ENCODE results near the gene TTLL8. TPM values are rescaled to one million over a fixed set of nuclear protein-coding genes. Genes with fewer than 3 reads are reported as not detected.

The TTLL8 gene
- total RNA-seq, 4 donors from 2014 or later, result not detected

DNA sequence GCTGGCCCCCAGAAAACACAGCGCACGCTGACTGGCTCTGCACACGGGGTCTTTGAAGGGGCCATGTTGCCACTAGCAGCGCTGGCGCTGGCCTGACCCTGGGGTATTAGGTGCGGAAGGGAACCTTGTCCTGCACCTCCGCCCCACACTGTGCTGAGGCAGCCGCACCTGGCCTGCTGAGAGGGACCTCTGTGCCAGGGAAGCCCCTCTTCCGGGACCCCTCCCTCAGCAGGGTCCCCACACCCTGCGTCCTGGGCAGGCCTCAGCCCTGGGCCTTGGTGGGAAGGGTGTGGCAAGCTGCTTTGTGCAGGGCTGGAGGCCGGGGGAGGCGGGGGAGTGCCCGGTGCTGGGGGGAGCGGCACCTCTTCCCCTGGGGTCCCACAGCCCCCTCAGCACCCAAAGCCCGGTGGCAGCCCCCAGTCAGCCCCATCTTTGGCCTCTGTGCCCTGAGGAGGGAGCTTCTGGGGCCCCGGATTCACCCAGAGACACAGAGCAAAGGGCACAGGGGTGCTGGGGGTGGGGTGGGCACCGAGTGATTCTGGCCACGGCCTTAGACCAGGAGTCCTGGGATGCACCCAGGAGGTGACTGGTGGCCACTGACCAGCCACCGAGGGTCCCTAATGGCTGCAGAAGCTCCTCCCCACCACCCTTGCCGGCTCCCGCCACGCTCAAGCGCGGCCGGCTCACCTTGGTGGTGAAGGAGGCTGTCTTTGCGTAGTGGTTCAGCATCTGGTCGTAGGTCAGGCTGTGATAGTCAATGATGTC lies 11.4 kb downstream of the TTLL8 start:
- Histone ChIP-seq H3K4me3 (no peak overlapping the region), H3K27ac (replicated peaks in 1 of 4) (no peak overlapping the region), H3K9me3 (no peaks in the 10 kb centered on the region), H3K4me1 (no peaks in the 10 kb centered on the region), H3K36me3 (no peaks in the 10 kb centered on the region), H3K27me3 (peaks cover 0 to 77% (median 5%) of the 10 kb centered on the region in 4 donors)
- DNase-seq (ENCODE audit: extremely low spot score), result no peak
- intact Hi-C loops (cut with DNase I), result no loop called here
- 92% methylated on average over 11 of the region's 27 CpGs for WGBS
- TF ChIP-seq EP300 (IDR thresholded peaks at IDR 0.05) (no peak), POLR2A (IDR thresholded peaks at IDR 0.05; ENCODE audit: low read depth) (no peak), POLR2AphosphoS5 (IDR thresholded peaks at IDR 0.05) (no peak)
- TF ChIP-seq, protein P1, sequence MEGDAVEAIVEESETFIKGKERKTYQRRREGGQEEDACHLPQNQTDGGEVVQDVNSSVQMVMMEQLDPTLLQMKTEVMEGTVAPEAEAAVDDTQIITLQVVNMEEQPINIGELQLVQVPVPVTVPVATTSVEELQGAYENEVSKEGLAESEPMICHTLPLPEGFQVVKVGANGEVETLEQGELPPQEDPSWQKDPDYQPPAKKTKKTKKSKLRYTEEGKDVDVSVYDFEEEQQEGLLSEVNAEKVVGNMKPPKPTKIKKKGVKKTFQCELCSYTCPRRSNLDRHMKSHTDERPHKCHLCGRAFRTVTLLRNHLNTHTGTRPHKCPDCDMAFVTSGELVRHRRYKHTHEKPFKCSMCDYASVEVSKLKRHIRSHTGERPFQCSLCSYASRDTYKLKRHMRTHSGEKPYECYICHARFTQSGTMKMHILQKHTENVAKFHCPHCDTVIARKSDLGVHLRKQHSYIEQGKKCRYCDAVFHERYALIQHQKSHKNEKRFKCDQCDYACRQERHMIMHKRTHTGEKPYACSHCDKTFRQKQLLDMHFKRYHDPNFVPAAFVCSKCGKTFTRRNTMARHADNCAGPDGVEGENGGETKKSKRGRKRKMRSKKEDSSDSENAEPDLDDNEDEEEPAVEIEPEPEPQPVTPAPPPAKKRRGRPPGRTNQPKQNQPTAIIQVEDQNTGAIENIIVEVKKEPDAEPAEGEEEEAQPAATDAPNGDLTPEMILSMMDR (IDR thresholded peaks at IDR 0.05), result no peak

DNA sequence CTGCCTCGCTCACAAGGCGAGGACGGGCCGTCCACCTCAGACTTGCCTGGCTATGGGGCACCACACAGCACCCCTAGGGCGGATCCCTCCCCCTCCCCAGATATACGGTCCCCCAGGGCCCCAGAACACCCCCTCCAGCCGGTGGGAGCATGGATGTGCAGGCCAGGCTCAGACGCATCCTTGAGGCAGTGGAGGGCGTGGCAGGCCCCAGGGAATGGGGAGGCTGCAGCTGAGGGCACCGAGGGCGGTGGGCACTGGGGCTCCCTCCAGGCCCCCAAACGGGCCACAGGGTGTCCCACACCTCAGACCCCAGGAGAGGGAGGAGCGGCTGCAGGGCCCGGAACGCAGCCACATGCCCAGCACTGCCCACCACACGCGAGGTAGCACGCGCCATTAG lies 12.1 kb downstream of the TTLL8 start:
- TF ChIP-seq POLR2AphosphoS5 (IDR thresholded peaks at IDR 0.05) (no peak), EP300 (IDR thresholded peaks at IDR 0.05) (no peak), POLR2A (IDR thresholded peaks at IDR 0.05; ENCODE audit: low read depth) (no peak)
- TF ChIP-seq, protein P1 (IDR thresholded peaks at IDR 0.05), result no peak
- no peaks in the 10 kb centered on the region for H3K9me3 ChIP-seq
- no peaks in the 10 kb centered on the region for H3K36me3 ChIP-seq
- H3K27me3 ChIP-seq, result peaks cover 0 to 84% (median 5%) of the 10 kb centered on the region in 4 donors
- no peak for DNase-seq (ENCODE audit: extremely low spot score)
- intact Hi-C loops (cut with DNase I), result no loop called here
- H3K27ac ChIP-seq (replicated peaks in 1 of 4), result no peak overlapping the region
- no peak overlapping the region for H3K4me3 ChIP-seq
- 72% methylated on average over 7 of the region's 19 CpGs for WGBS
- no peaks in the 10 kb centered on the region for H3K4me1 ChIP-seq

DNA sequence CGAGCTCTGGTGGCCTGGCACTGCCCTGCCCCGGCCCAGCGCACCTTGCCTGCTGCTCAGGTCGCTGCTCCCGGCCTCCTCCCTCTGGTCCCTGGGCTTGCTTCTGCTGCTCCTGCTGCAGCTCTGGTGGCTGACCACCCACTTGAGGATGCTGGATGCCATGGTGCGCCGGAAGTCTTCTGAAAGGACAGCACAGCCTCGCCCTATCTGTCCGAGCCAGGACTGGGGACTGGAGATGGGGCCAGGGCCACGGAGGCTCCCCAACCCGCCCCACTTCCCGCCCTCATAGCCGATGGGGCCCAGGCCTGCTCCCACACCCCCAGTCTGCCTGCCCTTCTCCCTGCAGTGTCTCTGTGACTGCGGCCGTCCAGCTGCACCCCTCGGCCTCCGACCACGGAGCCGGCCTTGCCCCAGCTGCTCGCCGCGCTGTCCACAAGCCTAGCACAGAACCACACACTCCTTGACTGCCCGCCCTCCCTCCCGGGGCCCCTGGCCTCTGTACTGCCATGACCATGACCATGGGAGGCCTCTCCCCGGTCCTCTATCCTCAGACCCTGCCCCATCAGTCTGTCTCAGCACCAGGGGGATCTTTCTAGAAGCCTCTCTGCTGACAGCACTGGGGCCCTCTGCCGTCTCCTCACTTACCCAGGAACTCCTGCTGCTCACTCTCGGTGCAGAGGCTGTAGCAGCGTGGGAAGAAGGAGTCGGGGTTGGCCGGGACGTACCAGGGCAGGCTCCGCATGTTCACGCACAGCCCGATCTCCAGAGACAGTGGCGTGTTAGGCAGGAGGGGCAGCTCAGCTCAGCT lies 12.7 kb downstream of the TTLL8 start:
- no peaks in the 10 kb centered on the region for H3K9me3 ChIP-seq
- H3K4me1 ChIP-seq, result no peaks in the 10 kb centered on the region
- peaks cover 0 to 90% (median 5%) of the 10 kb centered on the region in 4 donors for H3K27me3 ChIP-seq
- DNase-seq (ENCODE audit: extremely low spot score), result no peak
- no peak overlapping the region for H3K27ac ChIP-seq (replicated peaks in 1 of 4)
- TF ChIP-seq EP300 (IDR thresholded peaks at IDR 0.05) (no peak), POLR2AphosphoS5 (IDR thresholded peaks at IDR 0.05) (no peak), POLR2A (IDR thresholded peaks at IDR 0.05; ENCODE audit: low read depth) (no peak)
- TF ChIP-seq, protein P1 (IDR thresholded peaks at IDR 0.05), result no peak
- intact Hi-C loops (cut with DNase I), result no loop called here
- H3K4me3 ChIP-seq, result no peak overlapping the region
- H3K36me3 ChIP-seq, result no peaks in the 10 kb centered on the region
- 71% methylated on average over 20 of the region's 35 CpGs for WGBS

DNA sequence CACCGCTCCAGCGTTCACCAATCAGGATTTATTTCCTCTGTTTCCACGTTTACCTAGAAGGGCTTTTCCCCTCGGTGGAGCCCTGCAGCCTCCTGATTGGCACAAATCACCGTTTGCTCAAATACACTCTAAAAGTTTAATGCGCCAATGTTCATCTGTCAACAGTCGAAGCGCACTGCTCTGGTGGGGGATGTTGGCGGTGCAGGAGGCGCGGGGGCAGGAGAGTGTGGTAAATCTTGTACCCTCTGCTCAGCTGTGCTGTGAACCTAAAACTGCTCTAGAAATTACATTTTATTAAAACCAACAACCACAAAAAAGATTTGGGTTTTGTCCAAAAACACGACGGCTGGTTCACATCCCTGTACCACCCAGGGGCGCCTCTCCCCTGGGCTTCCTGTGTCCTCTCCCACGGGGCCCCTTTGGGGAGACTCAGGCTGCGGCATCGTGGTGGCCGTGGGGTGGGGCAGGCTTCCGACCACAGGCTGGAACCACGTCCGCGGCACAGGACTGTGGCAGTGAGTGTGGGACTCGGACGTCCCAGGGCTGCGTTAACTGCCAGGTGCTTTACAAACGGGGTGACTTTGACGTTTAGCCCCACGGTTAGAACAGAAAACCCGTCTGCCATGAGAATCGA lies 13.5 kb downstream of the TTLL8 start:
- H3K9me3 ChIP-seq, result no peaks in the 10 kb centered on the region
- no peak for DNase-seq (ENCODE audit: extremely low spot score)
- WGBS, result 70% methylated on average over 25 of the region's 30 CpGs
- intact Hi-C loops (cut with DNase I), result no loop called here
- no peak overlapping the region for H3K27ac ChIP-seq (replicated peaks in 1 of 4)
- H3K4me1 ChIP-seq, result no peaks in the 10 kb centered on the region
- peaks cover 0 to 94% (median 5%) of the 10 kb centered on the region in 4 donors for H3K27me3 ChIP-seq
- no peak overlapping the region for H3K4me3 ChIP-seq
- no peaks in the 10 kb centered on the region for H3K36me3 ChIP-seq
- TF ChIP-seq POLR2A (IDR thresholded peaks at IDR 0.05; ENCODE audit: low read depth) (no peak), POLR2AphosphoS5 (IDR thresholded peaks at IDR 0.05) (no peak), EP300 (IDR thresholded peaks at IDR 0.05) (no peak)
- TF ChIP-seq, protein P1 (IDR thresholded peaks at IDR 0.05), result no peak

Measured in esophagus muscularis mucosa (tissue), 4 donors.